SK-N-SH treated with all-trans-retinoic acid at 6 μM for 48 hours (cell line): ENCODE data around the gene VPS39.

Experiments used
- CSRNP3 ChIP-seq: fragments of 250-450 bp; sonication (Bioruptor Pico); IDR thresholded peaks from 2 replicates; pipeline ENCODE4 v1.5.1; 2021; ENCODE audit warnings: mild to moderate bottlenecking, moderate library complexity
- GLIS3 ChIP-seq: fragments of 250-450 bp; sonication (Bioruptor Pico); IDR thresholded peaks from 2 replicates; pipeline ENCODE4 v1.5.0; 2020; ENCODE audit warnings: mild to moderate bottlenecking, moderate library complexity
- PPARA ChIP-seq: fragments of 250-450 bp; sonication (Bioruptor Pico); IDR thresholded peaks from 2 replicates; pipeline ENCODE4 v1.5.0; 2020; ENCODE audit warnings: mild to moderate bottlenecking, borderline replicate concordance
- RARB ChIP-seq: fragments of 250-450 bp; sonication (Bioruptor Pico); IDR thresholded peaks from 2 replicates; pipeline ENCODE4 v1.8.0; 2021; ENCODE audit warnings: mild to moderate bottlenecking, moderate library complexity
- SNAI2 ChIP-seq: fragments of 250-450 bp; sonication (Bioruptor Pico); IDR thresholded peaks from 2 replicates; pipeline ENCODE4 v1.5.0; 2020; ENCODE audit warnings: mild to moderate bottlenecking, moderate library complexity
- TCF4 ChIP-seq: fragments of 250-450 bp; sonication (Bioruptor Pico); IDR thresholded peaks from 2 replicates; pipeline ENCODE4 v1.8.0; 2021; ENCODE audit warnings: mild to moderate bottlenecking, moderate library complexity, borderline replicate concordance
- TOX ChIP-seq: fragments of 250-450 bp; sonication (Bioruptor Pico); IDR thresholded peaks from 2 replicates; pipeline ENCODE4 v1.8.0; 2021; ENCODE audit warnings: mild to moderate bottlenecking, moderate library complexity, borderline replicate concordance
- ZFP30 ChIP-seq: fragments of 450-650 bp; formaldehyde crosslinking; IDR thresholded peaks from 2 replicates; pipeline ENCODE4 v1.5.0; 2022; ENCODE audit warnings: mild to moderate bottlenecking, moderate library complexity
- ZNF70 ChIP-seq: fragments of 450-650 bp; formaldehyde crosslinking; IDR thresholded peaks from 2 replicates; pipeline ENCODE4 v1.5.0; 2020; ENCODE audit warnings: mild to moderate bottlenecking, moderate library complexity

GRCh38 chr15:42178056-42178455 lies 30.0 kb downstream of the VPS39 start:
- no peak for TF ChIP-seq TOX
- no peak for TF ChIP-seq ZFP30
- no peak for TF ChIP-seq GLIS3 (CRISPR knock-in tag)
- TF ChIP-seq CSRNP3 (CRISPR knock-in tag): no peak
- TF ChIP-seq RARB (CRISPR knock-in tag): no peak
- TF ChIP-seq ZNF70 (CRISPR knock-in tag): no peak
- no peak for TF ChIP-seq TCF4 (CRISPR knock-in tag)
- TF ChIP-seq PPARA: no peak
- TF ChIP-seq SNAI2 (CRISPR knock-in tag): no peak
